Measurements from ENCODE around the gene NHS. TPM values are rescaled to one million over a fixed set of nuclear protein-coding genes. Genes with fewer than 3 reads are reported as not detected.

The NHS gene
- total RNA-seq, 1 experiment from 2014 or later: 0.23 TPM

GRCh38 chrX:17732138-17732783 is 357.3 kb downstream of the NHS start:
- no peak for DNase-seq (ENCODE audit: low read depth)

GRCh38 chrX:17735406-17735805 is 360.4 kb downstream of the NHS start:
- DNase-seq (ENCODE audit: low read depth): no peak

DNA sequence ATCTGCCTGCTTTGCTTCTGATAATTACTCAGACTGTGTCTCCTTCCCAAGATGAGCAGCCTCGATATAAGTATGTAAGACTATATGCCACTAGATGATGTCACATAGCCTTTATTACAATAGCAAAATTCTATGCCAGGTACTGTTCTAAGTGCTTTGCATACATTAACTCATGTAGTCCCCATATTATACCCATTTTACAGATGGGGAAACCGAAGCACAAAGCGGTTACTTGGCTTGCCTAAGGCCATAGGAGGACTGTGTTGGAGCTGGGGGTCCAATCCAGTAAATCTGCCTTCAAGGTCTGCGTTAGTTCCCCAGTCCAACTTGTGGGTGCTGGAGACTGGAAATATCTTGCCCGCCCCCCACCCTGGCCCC is 361.5 kb downstream of the NHS start:
- DNase-seq (ENCODE audit: low read depth): no peak

DNA sequence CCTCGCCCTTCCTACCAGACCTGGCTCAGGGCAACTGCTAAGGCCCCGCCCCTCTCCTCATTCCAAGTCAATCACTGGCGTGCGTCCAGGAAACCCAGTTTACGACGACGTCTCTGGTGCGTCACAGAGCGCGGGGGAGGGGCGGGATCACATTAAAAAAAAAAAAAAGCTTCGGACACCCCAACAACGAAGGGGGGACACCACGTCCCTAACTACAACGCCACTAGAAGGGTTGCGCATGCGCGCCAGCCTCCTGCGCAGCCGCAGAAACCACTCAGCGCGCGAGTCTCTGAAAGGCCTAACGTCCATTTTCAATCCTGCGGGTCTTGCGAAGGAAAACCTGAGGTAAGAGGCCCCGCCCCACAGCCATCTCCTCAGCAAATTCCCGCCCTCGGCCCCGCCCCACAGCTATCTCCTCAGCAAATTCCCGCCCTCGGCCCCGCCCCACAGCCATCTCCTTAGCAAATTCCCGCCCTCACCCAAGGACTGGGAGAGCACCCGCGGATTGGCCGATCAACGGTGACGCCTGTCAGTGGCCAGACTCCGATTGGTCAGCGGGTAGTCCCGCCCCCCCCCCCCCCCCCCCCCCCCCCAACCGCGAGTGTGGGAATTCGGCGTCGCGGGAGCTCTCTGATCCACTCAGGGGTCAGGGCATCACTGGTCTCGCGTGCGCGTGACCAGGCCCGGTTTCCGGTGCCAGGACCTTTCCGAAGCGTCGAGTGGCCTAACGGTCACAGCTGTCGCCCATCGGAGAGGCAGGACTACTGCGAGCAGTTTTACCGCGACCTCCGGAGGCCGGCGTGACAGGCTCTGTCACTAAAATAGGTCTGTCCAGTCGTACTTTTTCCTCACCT is 362.1 kb downstream of the NHS start, which contains the start of gene SCML1:
SCML1 (plus strand) TSS at position 638 of the 854 bp plus-strand sequence. CDS start 6,694 bp downstream, outside the sequence.
- peak; percentile 92 for DNase-seq (ENCODE audit: low read depth)

DNA sequence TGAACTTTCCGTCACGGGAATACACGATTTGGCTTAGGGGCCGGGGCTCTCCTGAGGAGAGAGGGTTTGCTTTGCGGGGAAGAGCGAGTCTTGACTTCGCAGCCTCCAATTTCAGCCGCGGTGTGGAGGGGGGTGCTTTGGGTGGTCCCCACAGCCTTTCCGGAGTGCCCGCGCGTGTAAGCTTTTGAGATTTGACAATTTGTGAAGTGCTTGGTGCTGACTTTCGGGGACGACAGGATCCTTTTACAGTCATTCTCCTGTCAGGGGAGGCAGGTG is 362.6 kb downstream of the NHS start:
- no peak for DNase-seq (ENCODE audit: low read depth)

- DNase-seq (ENCODE audit: low read depth): peak; percentile 21
Observed at GRCh38 chrX:17737986-17738713, 363.1 kb downstream of the NHS start.

GRCh38 chrX:17738737-17739535 is 363.9 kb downstream of the NHS start:
- DNase-seq (ENCODE audit: low read depth): no peak

- no peak for DNase-seq (ENCODE audit: low read depth)
Observed at GRCh38 chrX:17740137-17741122, 365.4 kb downstream of the NHS start.

DNA sequence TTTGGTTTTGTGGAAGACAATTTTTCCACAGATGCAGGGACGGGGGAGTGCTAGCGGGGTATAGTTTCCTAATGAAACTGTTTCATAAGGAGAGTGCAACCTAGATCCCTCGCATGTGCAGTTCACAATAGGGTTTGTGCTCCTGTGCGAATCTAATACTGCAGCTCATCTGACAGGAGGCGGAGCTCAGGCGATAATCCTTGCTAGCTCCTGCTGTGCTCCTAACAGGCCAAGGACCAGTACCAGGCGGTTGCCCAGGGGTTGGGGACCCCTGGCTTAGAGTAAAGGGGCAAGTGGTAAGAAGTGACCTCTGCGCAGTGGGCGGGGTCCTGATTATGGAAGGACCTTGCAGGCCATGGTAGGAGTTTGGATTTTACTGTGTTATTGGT is 366.1 kb downstream of the NHS start:
- no peak for DNase-seq (ENCODE audit: low read depth)

- no peak for DNase-seq (ENCODE audit: low read depth)
Observed at GRCh38 chrX:17743913-17744312, 368.9 kb downstream of the NHS start.

GRCh38 chrX:17744896-17745523 is 370.0 kb downstream of the NHS start:
- DNase-seq (ENCODE audit: low read depth): no peak

- no peak for DNase-seq (ENCODE audit: low read depth)
Observed at GRCh38 chrX:17747692-17748091, 372.7 kb downstream of the NHS start.

DNA sequence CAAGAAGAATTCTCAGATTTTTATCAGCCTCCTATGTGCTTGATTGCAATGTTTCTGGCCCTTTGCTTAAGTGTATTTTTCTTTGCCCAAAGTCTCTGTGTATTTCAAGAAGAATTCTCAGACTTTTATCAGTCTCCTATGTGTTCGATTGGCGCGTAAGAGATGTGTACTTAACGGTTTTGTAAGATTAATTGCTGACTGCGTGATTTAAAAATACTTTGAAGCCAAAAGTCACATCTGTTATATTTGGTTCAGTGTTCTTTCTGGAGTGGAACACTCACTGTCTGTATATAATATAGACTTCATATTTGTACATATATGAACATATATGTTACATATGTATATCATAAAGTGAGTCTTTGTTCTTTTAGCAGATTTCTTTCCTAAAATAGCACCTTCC is 373.7 kb downstream of the NHS start:
- no peak for DNase-seq (ENCODE audit: low read depth)

DNA sequence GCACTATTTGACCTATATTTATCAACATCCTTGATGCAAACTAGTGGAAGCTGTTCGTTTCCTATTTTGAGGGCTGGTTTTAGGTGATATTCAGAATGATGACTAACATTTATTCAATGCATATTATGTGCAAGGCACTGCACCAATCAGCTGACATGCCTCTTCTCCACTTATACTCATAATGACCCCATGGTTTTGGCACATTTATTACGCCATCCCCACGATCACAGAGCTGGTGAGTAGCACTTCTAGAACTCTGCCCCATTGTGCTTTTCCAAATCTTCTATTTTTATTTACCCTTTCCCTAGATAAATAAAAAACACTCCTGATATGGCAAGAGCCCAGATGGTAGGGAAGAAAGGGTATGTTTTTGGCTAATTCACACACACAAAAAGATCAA is 375.4 kb downstream of the NHS start:
- no peak for DNase-seq (ENCODE audit: low read depth)

GRCh38 chrX:17758382-17758781 is 383.4 kb downstream of the NHS start:
- DNase-seq (ENCODE audit: low read depth): no peak

DNA sequence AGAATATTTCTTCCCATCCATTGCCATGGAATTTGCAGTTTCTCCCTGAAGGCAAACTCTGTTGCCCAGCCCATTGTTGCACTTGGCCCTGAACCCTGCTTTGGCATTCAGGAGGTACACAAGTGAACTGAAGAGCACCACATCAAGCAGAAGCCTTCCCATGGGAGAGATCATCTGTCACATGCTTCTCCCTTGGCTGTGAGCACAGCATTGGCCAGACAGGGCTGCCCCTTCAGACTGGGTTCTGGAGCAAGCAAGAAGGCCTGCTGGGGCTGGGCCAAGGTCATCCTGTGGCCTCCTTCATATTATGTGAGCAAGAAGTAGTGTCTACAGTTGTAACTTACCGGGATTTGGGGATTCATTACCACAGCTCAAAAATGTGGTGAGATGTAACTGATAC is 385.0 kb downstream of the NHS start:
- no peak for DNase-seq (ENCODE audit: low read depth)

- DNase-seq (ENCODE audit: low read depth): no peak
Observed at GRCh38 chrX:17767734-17768133, 392.7 kb downstream of the NHS start.

GRCh38 chrX:17768997-17769396 is 394.0 kb downstream of the NHS start:
- no peak for DNase-seq (ENCODE audit: low read depth)

DNA sequence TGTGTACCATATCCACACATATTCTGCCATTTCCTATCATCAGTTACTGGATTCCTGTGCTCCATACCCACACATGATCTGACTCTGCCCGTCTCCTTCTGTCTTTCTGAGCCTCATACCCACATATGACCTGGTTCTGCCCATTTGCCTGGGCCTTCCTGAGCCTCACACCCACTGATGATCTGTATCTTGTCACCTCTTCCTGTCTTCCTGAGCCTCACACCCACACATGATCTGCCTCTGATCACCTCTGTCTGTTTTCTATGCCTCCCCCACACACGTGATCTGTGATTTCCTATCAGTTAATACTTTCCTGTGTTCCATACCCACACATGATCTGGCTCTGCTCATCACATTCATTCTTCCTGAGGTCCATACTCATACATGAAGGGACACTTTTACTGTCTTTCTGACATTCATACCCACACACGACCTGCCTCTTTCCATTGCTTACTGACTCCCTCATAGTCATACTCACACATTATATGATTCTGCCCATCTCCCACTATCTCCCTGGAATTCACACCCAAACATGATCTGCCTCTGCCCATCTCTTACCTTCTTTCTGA is 394.8 kb downstream of the NHS start:
- DNase-seq (ENCODE audit: low read depth): no peak

All from LHCN-M2 (cell line).